Jurkat, Clone E6-1 (cell line): Measurements from ENCODE around the gene PCLO.
"Not testable (repeated sequence)": the region's sequence is repeated elsewhere in the genome, so short reads cannot be mapped to it uniquely, and the experiment has no call there.

Experiments
- DNase-seq: peaks from one replicate; pipeline ENCODE4 v3.0.0-alpha.2; 2011; ENCODE audit warnings: low read depth, low spot score
- H3K4me3 ChIP-seq: 2 replicates; pipeline ENCODE4 v1.5.1; 2011; ENCODE audit warnings: mild to moderate bottlenecking, low read length, control low read depth, moderate library complexity

PCLO gene

GRCh38 chr7:82706344-82706743 lies 456.3 kb downstream of the PCLO start:
- DNase-seq, H3K4me3 ChIP-seq: not testable (repeated sequence)

- no peak overlapping the region for H3K4me3 ChIP-seq
- no peak for DNase-seq
Measured at GRCh38 chr7:82705517-82706260, 457.0 kb downstream of the PCLO start.

GRCh38 chr7:82704121-82704520 lies 458.6 kb downstream of the PCLO start:
- H3K4me3 ChIP-seq, result no peak overlapping the region
- no peak for DNase-seq
